GM23338 (cell line): ENCODE data around the gene TCEAL8.

Source experiments
- CREB1 ChIP-seq: fragments of 250-450 bp; sonication (Bioruptor Pico); IDR thresholded peaks from 2 replicates; pipeline ENCODE4 v1.5.0; 2020; ENCODE audit warnings: low read depth, mild to moderate bottlenecking, moderate library complexity
- EZH2 ChIP-seq: fragments of 200-600 bp; sonication (generic); IDR thresholded peaks from one replicate; pipeline ENCODE4 v1.8.0; 2017; ENCODE audit warnings: antibody characterized with exemption, mild to moderate bottlenecking, low read depth; ENCODE audit not compliant: unreplicated experiment
- EZH2phosphoT487 ChIP-seq: fragments of 200-600 bp; sonication (generic); IDR thresholded peaks from one replicate; pipeline ENCODE4 v1.8.1; 2018; ENCODE audit warnings: antibody characterized with exemption; ENCODE audit not compliant: unreplicated experiment
- POLR2AphosphoS5 ChIP-seq: IDR thresholded peaks from 2 replicates; pipeline ENCODE4 v1.6.1; 2016; ENCODE audit warnings: antibody characterized with exemption, low read depth
- TF ChIP-seq, protein P1 (sequence below), 2 experiments: fragments of 200-600 bp in 1 of 2; sonication (generic) in 1 of 2; conservative IDR thresholded peaks; 2 replicates each; pipeline versions ENCODE4 v1.5.1 to v1.6.1; 2016 to 2017; ENCODE audit warnings: antibody characterized with exemption in 2 of 2, low read depth in 2 of 2, mild to moderate bottlenecking in 2 of 2, moderate library complexity in 1 of 2
- TF ChIP-seq, protein P2 (sequence below): IDR thresholded peaks from one replicate; pipeline ENCODE4 v1.6.1; 2018; ENCODE audit warnings: antibody characterized with exemption; ENCODE audit not compliant: unreplicated experiment

DNA sequence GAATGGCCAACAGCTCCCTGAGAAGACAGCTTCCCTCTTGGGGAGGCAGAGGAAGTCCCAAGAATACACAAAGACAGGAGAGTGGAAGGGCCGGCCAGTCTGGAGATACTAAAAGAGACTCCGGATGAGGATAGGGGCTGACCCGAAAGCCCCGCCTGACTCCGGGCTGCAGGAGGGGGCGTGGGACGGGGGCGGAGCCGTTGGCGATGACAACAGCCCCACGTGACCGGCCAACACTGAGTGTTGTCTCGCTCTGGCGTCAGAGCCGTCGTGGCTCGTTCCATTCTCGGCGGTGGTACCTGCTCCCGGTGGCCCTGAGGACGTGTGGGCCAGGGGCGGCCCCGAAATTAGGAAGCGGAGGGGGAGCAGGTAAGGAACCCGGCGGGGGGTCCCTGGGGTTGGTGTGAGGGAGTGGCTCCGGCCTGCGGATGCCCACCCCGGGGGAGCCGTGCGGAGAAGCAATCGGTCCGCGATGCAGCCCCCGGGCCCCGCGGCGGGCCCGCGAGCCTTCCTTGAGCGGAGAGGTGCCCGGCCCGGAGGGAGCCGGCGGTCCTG lies 40.0 kb downstream of the TCEAL8 start, which contains the start of gene BEX4:
- TF ChIP-seq, protein P1, sequence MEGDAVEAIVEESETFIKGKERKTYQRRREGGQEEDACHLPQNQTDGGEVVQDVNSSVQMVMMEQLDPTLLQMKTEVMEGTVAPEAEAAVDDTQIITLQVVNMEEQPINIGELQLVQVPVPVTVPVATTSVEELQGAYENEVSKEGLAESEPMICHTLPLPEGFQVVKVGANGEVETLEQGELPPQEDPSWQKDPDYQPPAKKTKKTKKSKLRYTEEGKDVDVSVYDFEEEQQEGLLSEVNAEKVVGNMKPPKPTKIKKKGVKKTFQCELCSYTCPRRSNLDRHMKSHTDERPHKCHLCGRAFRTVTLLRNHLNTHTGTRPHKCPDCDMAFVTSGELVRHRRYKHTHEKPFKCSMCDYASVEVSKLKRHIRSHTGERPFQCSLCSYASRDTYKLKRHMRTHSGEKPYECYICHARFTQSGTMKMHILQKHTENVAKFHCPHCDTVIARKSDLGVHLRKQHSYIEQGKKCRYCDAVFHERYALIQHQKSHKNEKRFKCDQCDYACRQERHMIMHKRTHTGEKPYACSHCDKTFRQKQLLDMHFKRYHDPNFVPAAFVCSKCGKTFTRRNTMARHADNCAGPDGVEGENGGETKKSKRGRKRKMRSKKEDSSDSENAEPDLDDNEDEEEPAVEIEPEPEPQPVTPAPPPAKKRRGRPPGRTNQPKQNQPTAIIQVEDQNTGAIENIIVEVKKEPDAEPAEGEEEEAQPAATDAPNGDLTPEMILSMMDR (conservative IDR thresholded peaks at IDR 0.05; ENCODE audit: low read depth in 2 of 2), result no peak
- TF ChIP-seq EZH2, result no peak
- TF ChIP-seq EZH2phosphoT487, result no peak
- peak; percentile 83 for TF ChIP-seq POLR2AphosphoS5
- TF ChIP-seq, protein P2, sequence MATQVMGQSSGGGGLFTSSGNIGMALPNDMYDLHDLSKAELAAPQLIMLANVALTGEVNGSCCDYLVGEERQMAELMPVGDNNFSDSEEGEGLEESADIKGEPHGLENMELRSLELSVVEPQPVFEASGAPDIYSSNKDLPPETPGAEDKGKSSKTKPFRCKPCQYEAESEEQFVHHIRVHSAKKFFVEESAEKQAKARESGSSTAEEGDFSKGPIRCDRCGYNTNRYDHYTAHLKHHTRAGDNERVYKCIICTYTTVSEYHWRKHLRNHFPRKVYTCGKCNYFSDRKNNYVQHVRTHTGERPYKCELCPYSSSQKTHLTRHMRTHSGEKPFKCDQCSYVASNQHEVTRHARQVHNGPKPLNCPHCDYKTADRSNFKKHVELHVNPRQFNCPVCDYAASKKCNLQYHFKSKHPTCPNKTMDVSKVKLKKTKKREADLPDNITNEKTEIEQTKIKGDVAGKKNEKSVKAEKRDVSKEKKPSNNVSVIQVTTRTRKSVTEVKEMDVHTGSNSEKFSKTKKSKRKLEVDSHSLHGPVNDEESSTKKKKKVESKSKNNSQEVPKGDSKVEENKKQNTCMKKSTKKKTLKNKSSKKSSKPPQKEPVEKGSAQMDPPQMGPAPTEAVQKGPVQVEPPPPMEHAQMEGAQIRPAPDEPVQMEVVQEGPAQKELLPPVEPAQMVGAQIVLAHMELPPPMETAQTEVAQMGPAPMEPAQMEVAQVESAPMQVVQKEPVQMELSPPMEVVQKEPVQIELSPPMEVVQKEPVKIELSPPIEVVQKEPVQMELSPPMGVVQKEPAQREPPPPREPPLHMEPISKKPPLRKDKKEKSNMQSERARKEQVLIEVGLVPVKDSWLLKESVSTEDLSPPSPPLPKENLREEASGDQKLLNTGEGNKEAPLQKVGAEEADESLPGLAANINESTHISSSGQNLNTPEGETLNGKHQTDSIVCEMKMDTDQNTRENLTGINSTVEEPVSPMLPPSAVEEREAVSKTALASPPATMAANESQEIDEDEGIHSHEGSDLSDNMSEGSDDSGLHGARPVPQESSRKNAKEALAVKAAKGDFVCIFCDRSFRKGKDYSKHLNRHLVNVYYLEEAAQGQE, result no peak
- peak; percentile 66 for TF ChIP-seq CREB1
